ENCODE results near the gene OR1L4.

Gene OR1L4

GRCh38 chr9:122723690-122724089, at the start of gene OR1L4:
OR1L4 (plus strand) TSS chr9:122723990; CDS start chr9:122723990, 0 bp downstream.
- no peak for DNase-seq

GRCh38 chr9:122684851-122685250, 38.9 kb upstream of the OR1L4 start:
- no peak for DNase-seq

GRCh38 chr9:122695696-122696095, 28.1 kb upstream of the OR1L4 start:
- DNase-seq = no peak

GRCh38 chr9:122718038-122718437, 5.8 kb upstream of the OR1L4 start:
- DNase-seq = no peak

GRCh38 chr9:122719218-122719617, 4.6 kb upstream of the OR1L4 start:
- DNase-seq = no peak

- DNase-seq = no peak
Observed at GRCh38 chr9:122742003-122742402, 18.2 kb downstream of the OR1L4 start, which contains the start of gene OR1L6. OR1L6 (plus strand) TSS chr9:122742303; CDS start chr9:122749848, 7,545 bp downstream.

- DNase-seq = no peak
Observed at GRCh38 chr9:122754825-122755224, 31.0 kb downstream of the OR1L4 start.

- DNase-seq = no peak
Observed at GRCh38 chr9:122767817-122768216, 44.0 kb downstream of the OR1L4 start.
